Measurements from ENCODE around the gene STAM2.
"Not testable (repeated sequence)": the region's sequence is repeated elsewhere in the genome, so short reads cannot be mapped to it uniquely, and the experiment has no call there.

Gene STAM2

DNA sequence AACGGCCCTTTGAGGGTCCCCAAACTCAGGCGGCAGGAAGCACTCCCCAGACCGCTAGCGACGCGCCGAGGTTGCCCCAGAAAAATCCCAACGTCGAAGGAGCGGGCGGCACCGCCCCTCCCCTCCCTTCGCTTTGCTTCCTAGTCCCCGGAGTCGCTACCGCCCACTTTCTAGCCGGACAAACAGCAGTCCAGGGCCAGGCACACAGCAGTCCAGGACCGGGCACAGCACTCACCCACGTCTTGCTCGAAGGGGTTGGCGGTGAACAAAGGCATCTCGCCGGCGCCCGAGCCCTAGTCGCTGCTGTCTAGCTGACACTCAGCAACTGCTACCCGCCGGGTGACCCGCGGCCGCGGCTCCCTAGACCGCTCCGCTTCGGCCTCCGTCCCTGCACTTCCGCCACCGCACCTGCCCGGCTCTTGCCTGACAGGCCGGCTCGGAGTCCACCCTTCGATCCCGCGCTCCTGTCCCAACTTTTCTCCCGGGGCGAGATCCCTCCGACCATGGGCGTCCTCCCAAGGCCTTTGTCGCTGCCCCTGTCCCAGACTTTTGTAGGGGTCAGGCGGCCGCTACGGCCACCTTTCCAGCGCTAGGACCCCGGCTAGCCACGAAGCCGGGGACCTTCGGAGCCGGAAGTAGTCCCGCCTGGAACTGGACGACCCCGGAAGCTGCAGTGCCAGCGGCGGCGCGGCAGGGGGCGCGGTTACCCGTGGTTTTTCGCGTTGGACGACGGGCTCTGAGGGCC lies at the start of gene STAM2:
Gene STAM2 (minus strand): TSS at position 396 of the 745 bp plus-strand sequence. CDS start 121 bp downstream, at position 275.
- DNase-seq = peak; percentile 85

DNA sequence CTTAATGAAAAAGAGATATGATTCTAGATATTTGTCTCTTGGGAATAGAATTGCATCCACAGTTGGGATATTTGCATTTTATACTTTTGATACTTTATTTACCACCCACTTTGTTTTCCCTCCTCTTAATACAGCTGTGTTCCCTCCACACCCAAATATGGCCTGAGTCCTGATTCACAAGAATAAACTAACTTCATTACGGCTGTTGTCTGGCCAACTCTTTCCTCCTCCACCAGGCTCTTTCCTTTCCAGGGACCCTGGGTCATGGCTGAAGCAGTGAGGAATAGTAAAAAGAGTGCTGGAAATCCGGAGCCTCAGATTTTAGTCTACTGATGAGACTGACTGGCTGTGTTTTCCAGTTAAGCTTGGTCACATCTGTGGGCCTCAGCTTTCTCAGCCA lies 48.4 kb upstream of the STAM2 start:
- DNase-seq = no peak

- DNase-seq = peak; percentile 70
These were observed 47.5 kb upstream of the STAM2 start for GRCh38 chr2:152222975-152223637.

- no peak for DNase-seq
These were observed 46.3 kb upstream of the STAM2 start for GRCh38 chr2:152221839-152222238.

GRCh38 chr2:152219077-152219828 lies 43.7 kb upstream of the STAM2 start:
- DNase-seq = no peak

GRCh38 chr2:152201466-152201830 lies 25.9 kb upstream of the STAM2 start:
- no peak for DNase-seq

DNA sequence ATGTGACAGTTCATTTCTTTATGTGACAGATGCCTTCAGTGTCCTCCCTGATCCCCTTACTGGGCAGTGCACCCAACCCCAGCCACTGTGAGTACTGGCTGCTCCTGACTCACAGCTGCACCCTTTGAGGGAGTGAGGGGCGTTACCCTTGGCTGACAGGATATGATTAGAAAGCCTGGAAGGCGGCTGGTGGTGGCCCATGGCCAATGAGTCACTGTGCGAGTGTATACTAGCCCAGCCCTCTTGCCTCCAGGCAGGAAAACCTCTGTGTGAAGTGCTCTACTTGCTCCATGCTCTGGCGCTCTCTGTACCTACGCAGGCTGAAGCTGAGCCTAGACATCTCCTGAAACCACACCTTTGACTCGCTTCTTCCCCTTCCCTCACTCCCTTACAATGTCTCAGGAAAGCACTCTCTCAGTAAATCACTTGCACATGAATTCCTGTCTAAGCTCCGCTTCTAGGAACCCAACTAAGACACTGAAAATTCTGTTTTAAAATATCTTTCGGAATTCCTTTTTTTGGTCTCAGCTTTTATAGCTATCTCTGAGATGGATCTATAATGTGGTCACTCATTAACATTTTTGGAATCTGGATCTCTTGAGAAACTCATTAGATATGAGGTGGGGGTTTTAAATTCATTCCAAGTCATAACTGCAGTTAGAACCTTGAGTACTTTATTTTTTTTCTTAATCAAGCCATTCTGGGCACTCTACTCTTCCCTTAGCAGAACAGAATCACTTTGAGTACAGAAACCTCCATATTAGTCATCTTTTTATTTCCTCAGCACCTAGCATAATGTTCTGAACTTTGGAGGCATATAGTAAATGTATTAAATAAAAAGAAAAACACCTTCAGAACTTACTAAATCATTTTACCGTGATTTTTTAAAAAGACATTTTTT lies 25.3 kb upstream of the STAM2 start:
- DNase-seq = no peak

DNA sequence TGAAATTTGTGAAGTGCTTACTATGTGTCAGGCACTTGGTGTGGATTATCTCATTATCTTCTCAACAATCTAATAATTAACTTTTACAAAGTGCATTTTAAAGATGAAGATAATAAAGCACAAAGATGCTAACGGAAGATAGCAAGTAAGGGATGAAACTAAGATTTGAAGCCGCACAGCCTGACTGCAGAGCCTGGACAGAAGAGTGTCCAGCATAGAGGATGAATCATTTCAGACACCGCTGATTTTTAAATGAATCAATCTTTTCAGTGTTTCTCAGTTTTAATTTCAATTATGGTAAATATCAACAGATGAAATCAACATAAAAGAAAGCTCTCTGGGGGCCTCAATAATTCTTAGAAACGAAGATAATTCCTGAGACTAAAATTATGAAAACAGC lies 24.5 kb upstream of the STAM2 start:
- no peak for DNase-seq

DNA sequence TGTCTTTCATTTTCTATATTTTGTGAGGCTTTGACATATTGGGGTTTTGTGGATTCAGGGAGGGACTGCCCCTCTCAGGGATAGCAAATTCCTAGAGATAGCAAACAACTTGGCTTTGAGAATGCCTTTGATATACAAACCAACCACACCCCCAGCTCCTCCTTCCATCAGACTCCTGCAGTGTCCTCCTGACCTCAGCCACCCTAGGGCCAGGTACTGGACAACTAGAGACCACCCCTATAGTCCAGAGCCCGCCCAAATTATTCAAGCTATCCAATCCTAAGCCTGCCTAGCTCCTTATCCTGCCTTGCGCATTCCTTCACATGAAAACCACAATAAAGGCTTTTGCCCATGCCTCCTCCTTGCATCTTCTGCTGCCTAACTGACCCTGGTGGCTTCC lies 22.9 kb upstream of the STAM2 start:
- no peak for DNase-seq

DNA sequence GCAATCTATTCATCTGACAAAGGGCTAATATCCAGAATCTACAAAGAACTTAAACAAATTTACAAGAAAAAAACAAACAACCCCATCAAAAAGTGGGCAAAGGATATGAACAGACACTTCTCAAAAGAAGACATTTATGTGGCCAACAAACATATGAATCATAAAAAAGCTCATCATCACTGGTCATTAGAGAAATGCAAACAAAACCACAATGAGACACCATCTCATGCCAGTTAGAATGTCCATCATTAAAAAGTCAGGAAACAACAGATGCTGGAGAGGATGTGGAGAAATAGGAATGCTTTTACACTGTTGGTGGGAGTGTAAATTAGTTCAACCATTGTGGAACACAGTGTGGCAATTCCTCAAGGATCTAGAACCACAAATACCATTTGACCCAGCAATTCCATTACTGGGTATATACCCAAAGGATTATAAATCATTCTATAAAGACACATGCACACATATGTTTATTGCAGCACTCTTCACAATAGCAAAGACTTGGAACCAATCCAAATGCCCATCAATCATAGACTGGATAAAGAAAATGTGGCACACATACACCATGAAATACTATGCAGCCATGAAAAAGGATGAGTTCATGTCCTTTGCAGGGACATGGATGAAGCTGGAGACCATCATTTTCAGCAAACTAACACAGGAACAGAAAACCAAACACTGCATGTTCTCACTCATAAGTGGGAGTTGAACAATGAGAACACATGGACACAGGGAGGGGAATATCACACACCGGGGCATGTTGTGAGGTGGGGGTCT lies 22.1 kb upstream of the STAM2 start:
- not testable (repeated sequence) for DNase-seq

DNA sequence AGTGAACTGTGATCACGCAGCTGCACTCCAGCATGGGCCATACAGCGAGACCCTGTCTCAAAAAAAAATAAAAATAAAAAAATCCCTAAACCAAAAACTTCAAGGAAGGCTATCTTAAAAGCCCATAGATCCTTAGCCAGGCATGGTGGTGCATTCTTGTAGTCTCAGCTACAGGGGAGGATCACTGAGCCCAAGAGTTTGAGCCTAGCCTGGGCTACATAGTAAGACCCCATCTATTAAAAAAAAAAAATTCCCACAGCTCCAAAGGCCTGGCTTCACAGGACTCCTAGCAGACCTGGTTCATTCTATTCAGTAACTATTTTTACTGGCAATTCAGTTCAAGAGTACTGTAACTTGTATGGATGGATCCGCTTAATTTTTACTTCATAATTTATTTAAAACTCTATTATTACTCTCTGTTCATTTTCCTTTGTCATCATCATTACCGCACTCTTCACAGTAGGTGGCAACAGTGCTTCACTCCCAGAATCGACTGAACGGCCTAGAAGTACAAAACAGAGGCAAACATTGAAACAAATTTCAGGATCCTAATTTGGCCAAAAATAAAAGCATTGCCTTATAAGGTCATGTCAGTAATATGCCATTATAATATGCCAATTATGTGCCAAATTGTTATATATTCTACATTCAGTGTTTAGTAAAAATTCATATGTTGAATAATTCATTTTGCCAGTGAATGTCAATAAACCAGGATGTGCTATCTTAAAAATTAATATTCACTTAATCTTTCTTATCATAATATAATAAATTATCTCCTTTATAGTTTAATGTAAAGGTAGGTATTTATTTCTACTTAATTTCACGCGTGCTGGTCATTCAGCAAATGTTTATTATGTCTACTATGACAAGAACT lies 14.3 kb upstream of the STAM2 start:
- DNase-seq = peak; percentile 73

- DNase-seq = not testable (repeated sequence)
These were observed 11.2 kb upstream of the STAM2 start for GRCh38 chr2:152186808-152187207.

DNA sequence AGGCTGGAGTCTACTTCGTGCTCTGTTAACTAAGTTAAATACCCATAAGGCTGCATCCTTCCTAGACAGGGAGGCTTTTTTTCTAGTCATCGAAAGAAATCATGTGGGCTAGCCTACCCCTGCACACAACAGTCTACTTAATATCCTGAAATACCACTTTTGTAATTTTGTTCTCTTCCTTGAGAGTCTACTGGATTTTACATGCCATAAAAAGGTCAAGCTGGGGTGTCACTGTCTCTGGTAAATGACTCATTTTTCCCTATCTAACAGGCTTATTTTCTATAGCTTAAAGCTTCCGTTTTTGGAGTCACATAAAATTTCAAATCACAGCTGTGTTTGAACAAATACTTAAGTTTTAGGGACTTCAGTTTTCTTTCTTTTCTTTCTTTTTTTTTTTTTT lies 10.7 kb upstream of the STAM2 start:
- no peak for DNase-seq

DNA sequence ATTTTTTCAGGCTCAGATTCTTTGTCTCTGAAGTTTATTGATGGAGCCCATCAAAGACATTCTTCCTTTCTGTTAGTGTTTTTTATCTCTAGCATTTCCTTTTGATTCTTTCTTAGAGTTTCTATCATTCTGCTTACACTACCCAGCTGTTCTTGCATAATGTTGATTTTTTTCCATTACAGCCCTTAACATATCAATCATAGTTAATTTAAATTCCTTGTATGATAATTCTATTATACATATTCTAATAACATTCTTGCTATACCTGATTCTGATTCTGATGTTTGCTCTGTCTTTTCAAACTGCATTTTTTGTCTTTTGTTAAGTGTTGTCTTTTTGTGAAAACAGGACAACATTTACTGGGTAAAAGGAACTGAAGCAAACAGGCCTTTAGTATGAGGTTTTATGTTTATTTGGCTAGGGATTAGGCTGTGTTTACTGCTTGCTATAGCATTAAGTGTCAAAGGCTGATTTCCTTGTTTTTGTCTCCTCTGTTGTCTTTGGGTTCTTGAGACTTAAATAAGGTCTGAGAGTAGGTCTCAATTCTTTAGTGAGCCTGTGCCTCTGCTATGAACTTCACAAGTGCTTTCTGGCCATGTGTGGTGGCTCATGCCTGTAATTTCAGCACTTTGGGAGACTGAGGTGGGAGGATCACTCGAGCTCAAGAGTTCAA lies 8.0 kb upstream of the STAM2 start:
- no peak for DNase-seq

DNA sequence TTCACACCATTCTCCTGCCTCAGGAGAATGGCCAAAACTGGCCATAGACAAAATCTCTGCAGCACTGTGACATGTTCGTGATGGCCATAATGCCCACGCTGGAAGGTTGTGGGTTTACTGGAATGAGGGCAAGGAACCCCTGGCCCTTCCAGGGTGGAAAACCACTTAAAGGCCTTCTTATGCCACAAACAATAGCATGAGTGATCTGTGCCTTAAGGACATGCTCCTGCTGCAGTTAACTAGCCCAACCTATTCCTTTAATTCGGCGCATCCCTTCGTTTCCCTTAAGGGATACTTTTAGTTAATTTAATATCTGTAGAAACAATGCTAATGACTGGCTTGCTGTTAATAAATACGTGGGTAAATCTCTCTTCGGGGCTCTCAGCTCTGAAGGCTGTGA lies 2.1 kb upstream of the STAM2 start:
- not testable (repeated sequence) for DNase-seq

DNA sequence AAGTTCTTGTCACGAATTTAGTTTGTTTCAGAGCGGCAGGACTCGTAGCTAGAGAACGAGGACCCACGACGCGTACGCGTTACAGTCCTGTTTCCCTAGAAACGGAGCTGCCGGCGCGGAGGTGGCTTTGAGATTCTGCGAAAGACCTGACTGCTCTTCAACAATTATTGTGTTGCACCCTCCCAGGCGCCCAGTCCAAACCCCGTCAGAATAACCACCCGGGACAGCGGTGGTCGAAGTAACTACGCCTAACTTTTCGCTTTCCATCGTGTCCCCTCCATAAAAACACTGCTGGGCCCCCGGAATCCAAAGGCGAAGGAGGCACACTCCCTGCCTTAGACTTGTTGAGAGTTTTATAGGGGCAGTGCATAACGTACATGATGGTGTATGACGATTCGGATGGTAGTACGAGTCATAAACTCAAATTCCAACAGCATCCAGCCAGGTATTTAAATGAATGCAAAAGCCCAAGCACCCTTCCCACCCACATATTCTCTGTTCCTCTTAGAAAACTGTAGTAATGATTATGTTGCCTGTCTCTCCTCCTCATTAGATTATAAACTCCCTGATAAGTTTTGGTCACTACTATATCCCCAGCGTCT lies 651 bp upstream of the STAM2 start:
- DNase-seq = no peak

DNA sequence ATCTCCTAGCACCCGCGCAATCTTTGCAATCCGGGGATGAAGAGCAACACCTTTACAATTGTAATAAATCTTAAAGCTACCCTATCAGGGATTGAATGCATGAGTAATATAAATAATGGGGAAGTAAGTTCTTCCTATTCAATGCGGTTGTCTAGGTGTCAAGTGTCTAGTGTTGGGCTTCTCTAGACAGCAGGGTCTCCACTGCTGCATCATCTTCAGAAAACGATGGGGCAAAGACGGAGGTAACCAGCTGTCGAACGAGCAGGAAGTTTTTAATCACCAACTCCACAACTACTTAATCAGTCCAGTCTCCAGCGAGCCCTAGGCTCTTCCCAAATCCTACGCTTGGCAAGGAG lies 573 bp downstream of the STAM2 start:
- DNase-seq = no peak

GRCh38 chr2:152174574-152174973 lies 989 bp downstream of the STAM2 start:
- no peak for DNase-seq

DNA sequence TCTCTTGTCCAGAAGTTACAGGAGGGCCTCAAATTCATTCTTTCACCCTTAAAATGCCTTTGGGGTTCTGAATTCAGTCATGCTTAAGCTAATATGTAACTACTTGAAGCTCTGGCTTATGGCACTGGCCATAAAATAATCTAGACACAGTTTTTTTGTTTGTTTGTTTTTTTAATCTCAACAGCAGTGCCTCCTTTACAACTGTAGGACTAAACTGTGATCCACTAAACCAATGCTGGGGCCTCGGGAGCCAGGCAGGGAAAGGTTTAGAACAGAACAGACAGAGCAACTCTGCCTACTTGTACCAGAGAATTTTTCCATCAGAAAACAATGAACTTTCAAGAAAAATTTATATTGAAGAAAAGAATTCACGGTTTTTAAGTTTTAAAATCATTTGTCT lies 1.7 kb downstream of the STAM2 start:
- DNase-seq = no peak

DNA sequence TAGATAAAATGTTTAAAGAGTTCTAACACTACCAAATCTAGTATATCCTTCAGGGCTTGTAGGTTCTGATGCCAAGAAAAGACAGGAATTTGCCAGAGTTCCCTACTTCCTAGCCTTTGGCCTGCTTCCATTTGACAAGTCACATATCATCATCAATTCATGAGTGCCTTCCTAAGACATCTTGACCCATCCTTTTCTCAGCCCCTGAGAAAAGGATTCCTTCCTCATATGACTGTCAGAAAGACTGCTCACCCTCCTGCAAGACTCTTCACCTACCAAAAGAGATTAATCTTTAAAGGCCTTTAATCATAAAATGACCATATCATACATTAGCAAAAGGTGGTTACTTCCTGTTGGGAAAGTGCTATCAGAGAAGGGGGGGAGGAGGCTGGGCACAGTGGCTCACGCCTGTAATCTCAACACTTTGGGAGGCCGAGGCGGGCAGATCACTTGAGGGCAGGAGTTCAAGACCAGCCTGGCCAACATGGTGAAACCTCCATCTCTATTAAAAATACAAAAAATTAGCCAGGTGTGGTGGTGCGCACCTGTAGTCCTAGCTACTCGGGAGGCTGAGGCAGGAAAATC lies 3.3 kb downstream of the STAM2 start:
- not testable (repeated sequence) for DNase-seq
